Measurements from ENCODE around the gene SNAP47.

SNAP47 gene

DNA sequence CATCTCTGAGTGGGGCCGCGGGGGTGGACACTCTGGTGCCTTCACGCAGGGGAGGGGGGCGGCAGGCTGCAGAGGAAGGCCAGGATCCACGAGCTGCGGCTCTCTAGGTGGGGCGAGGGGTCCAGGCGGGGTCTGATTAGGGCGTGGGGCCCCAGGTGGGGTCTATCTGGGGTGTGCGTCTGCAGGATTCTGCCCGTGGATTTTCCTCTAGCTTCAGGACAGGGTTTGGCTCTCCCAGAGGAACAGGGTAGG is 6.4 kb upstream of the SNAP47 start:
- Mint-ChIP-seq H3K27ac (no peak overlapping the region), H3K4me1 (ENCODE audit: low read depth) (peaks cover 21% of the 10 kb centered on the region), H3K9me3 (ENCODE audit: low read depth) (peaks cover 1% of the 10 kb centered on the region), H3K36me3 (no peaks in the 10 kb centered on the region), H3K4me3 (peak overlapping the region; percentile 80), H3K27me3 (no peaks in the 10 kb centered on the region)

- Mint-ChIP-seq H3K4me1 (ENCODE audit: low read depth) (peaks cover 22% of the 10 kb centered on the region), H3K36me3 (no peaks in the 10 kb centered on the region), H3K4me3 (peak overlapping the region; percentile 80), H3K9me3 (ENCODE audit: low read depth) (no peaks in the 10 kb centered on the region), H3K27me3 (no peaks in the 10 kb centered on the region), H3K27ac (no peak overlapping the region)
Measured at GRCh38 chr1:227729144-227729880, 5.9 kb upstream of the SNAP47 start.

GRCh38 chr1:227729881-227730629 is 5.2 kb upstream of the SNAP47 start:
- H3K27ac Mint-ChIP-seq, result peak overlapping the region; percentile 8
- peak overlapping the region; percentile 51 for H3K4me3 Mint-ChIP-seq
- H3K36me3 Mint-ChIP-seq, result no peaks in the 10 kb centered on the region
- H3K27me3 Mint-ChIP-seq, result no peaks in the 10 kb centered on the region
- peaks cover 24% of the 10 kb centered on the region for H3K4me1 Mint-ChIP-seq (ENCODE audit: low read depth)
- no peaks in the 10 kb centered on the region for H3K9me3 Mint-ChIP-seq (ENCODE audit: low read depth)

DNA sequence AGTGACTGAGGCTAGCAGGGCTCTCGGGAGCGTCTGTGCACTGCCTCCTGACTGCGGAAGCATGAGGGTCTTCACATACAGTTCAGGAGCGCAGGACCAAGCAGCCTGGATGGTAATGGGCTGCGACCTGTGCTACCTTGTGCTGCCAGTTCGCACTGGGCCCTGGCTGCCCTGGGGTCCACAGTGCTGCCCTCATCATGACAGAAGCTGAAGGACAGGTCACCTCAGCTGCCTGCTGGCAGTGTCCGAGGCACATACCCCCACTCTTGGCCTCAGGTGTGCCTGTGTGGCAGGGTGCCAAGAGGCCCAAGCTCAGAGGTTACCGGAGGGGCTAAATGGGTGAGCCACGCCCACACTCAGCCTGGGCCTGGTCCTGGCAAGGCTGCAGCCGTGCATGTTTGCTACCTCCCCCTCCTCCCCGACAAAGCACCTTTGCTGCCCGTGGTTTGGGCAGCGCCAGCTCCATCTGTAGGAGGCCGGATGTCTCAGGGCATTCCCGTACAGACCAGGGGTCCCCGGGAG is 4.5 kb upstream of the SNAP47 start:
- Mint-ChIP-seq H3K36me3 (no peaks in the 10 kb centered on the region), H3K27me3 (no peaks in the 10 kb centered on the region), H3K27ac (no peak overlapping the region), H3K9me3 (ENCODE audit: low read depth) (no peaks in the 10 kb centered on the region), H3K4me1 (ENCODE audit: low read depth) (peaks cover 24% of the 10 kb centered on the region), H3K4me3 (no peak overlapping the region)

DNA sequence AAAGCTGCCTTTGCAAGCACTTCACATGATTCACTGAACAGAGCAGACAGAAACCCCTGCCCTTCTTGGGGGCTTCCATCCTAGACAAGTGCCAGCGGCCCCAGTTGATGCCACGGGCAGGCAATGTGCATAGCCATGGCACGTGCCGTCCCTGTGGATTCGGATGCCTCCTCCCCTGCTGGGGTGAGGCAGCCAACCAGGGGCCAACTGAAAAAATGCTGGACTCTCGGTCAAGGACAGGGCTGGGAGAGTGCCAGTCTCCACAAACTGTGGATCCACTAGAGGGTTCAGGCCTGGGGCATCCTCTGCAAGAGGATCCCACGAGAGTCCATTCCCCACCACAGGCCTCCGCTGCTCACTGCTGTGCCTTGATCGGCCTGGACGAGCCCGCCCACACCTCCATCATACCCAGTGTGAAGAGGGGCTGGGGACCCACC is 4.0 kb upstream of the SNAP47 start:
- Mint-ChIP-seq H3K9me3 (ENCODE audit: low read depth) (no peaks in the 10 kb centered on the region), H3K4me1 (ENCODE audit: low read depth) (peaks cover 26% of the 10 kb centered on the region), H3K36me3 (no peaks in the 10 kb centered on the region), H3K4me3 (no peak overlapping the region), H3K27ac (no peak overlapping the region), H3K27me3 (no peaks in the 10 kb centered on the region)

DNA sequence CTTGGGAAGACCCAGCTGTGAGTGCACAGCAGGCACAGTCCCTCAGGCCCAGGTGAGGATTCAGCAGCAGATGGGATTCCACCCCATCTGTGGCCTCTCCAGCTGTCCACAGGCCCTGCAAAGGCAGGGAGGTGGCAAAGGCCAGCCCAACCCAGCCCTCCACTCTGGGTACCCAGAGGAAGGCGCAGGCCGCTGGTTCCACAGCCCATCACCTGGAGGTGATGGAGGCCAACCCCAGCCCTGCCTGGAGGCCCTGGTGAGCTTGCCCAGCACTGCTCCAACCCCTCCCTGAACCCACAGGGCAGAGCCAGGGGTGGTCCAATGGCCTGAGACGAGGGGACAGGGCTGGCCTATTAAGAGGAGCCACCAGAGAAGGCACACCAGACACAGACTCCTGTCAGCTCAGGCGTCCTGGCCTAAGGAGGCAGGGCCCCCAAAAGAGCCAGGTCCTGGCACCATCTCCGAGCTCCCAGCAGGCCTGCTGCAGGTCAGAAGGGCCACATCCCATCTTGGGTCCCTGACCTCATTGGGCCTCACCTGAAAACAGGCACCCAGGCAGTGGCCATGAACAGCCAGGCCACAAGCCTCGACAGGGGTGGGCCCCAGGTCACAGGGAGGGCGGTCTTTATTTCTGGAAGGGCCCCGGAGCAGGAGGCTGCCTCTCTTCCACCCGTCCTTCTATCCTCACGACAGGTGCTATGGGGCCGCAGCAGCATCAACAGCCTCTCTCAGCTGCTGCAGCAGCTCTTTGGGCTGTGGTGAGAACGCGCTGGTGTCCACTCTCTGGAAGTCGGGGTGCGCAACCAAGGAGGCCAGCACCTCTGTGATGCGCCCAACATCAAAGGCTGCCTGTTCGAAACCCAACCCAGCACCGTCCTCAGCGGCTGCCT is 3.3 kb upstream of the SNAP47 start:
- Mint-ChIP-seq H3K36me3 (no peaks in the 10 kb centered on the region), H3K27ac (no peak overlapping the region), H3K4me1 (ENCODE audit: low read depth) (peaks cover 27% of the 10 kb centered on the region), H3K9me3 (ENCODE audit: low read depth) (no peaks in the 10 kb centered on the region), H3K4me3 (no peak overlapping the region), H3K27me3 (no peaks in the 10 kb centered on the region)

DNA sequence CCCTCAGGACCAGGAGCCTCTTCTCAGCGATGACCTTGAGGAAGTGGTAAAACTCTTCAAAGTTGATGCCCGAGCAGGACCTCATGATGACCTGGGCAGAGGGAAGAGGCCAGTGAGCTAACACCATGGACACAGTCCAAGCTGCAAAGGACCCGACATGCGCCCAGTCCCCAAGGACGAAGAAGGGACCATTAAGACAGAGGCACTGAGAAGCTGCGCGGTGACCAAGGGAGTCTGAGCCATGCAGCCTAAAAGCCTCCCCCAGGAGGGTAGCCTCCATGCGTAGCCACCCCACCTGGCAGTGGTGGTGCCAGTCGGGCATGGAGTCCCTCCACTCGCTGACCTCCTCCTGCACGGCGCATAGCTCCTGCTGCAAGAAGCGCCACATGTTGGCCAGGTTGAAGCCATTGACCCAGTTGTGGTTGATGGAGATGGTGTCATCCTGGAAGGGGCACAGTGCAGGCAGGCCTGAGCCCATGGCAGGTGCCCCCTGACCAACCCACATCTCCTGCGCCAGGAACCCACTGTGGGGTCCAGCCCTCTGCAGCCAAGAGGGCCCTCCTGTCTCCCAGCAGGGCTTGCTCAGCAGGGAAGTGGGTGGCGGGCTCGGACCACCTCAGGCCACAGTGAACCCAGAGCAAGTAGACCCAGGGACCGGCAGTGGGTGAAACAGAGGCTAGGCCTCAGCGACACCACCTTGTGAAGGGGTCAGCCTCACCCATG is 2.5 kb upstream of the SNAP47 start:
- H3K4me3 Mint-ChIP-seq, result peak overlapping the region; percentile 17
- H3K27me3 Mint-ChIP-seq, result no peaks in the 10 kb centered on the region
- H3K36me3 Mint-ChIP-seq, result no peaks in the 10 kb centered on the region
- no peak overlapping the region for H3K27ac Mint-ChIP-seq
- H3K4me1 Mint-ChIP-seq (ENCODE audit: low read depth), result peaks cover 34% of the 10 kb centered on the region
- no peaks in the 10 kb centered on the region for H3K9me3 Mint-ChIP-seq (ENCODE audit: low read depth)

- Mint-ChIP-seq H3K27me3 (no peaks in the 10 kb centered on the region), H3K4me1 (ENCODE audit: low read depth) (peaks cover 32% of the 10 kb centered on the region), H3K9me3 (ENCODE audit: low read depth) (no peaks in the 10 kb centered on the region), H3K36me3 (peaks cover 1% of the 10 kb centered on the region), H3K27ac (no peak overlapping the region), H3K4me3 (peak overlapping the region; percentile 94)
Measured at GRCh38 chr1:227733309-227733705, 1.9 kb upstream of the SNAP47 start.

DNA sequence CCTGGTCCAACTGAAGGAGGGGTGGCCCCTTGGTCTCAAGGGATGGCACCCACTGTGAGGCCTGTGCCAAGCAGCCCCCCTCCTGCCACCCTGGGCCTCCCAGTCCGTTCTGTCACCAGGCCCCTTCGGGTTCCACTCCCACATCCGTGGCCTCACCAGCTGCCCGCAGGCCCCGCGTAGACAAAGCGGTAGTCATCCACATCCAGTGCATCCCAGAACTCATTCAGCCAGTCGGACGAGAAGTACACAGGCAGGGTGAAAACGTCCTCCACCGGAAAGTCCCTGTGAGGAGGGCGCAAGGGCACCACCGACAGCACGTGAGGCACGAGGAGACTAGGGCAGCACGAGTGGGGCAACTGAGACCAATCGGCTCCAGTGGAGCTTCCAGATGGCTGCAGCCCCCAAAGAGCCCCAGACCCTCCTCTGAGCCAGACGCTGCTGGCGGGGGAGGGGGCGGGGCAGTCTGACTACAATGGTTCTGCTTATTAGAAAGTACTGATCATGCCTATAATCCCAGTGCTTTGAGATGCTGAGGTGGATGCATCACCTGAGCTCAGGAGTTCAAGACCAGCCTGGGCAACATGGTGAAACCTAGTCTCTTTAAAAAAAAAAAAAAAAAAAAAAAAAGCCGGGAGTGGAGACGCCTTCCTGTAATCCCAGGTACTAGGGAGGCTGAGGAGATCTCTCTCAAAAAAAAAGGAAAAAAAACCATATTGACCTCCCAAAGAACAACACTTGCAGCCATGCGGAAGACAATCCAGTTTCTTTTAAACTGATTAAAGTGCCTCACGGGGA is 1.3 kb upstream of the SNAP47 start:
- H3K4me1 Mint-ChIP-seq (ENCODE audit: low read depth), result peaks cover 32% of the 10 kb centered on the region
- peak overlapping the region; percentile 89 for H3K27ac Mint-ChIP-seq
- H3K27me3 Mint-ChIP-seq, result no peaks in the 10 kb centered on the region
- H3K9me3 Mint-ChIP-seq (ENCODE audit: low read depth), result no peaks in the 10 kb centered on the region
- peak overlapping the region; percentile 94 for H3K4me3 Mint-ChIP-seq
- H3K36me3 Mint-ChIP-seq, result peaks cover 4% of the 10 kb centered on the region

- H3K27me3 Mint-ChIP-seq, result no peaks in the 10 kb centered on the region
Measured at GRCh38 chr1:227734546-227734855, 734 bp upstream of the SNAP47 start.

DNA sequence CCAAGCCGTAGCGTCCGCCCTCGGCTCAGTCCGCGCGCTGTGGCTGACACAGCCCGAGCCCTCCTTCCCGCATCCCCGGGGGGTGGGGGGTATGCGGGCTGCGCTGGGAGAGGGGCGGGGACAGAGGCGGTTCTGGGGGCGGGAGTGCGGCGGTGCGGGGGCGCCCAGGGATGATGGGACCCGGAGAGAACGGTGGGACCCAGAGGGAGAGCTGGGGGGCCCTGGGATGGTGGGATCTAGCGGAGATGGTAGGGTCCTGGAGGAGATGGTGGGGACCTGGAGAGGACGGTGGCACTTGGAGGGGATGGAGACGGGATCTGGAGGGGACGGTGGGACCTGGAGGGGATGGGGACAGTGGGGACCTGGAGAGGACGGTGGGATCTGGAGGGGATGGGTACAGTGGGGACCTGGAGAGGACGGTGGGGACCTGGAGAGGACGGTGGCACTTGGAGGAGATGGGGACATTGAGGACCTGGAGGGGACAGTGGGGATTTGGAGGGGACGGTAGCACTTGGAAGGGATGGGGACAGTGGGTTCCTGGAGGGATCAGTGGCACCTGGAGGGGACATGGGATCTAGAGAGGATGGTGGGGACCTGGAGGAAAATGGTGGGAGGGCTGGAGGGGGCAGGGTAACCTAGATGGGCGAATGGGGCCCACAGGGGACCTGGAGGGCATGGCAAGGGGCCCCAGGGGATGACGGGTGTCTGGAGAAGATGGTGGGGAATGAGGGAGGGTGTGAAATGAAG is 477 bp downstream of the SNAP47 start:
- Mint-ChIP-seq H3K4me1 (ENCODE audit: low read depth) (peaks cover 37% of the 10 kb centered on the region), H3K36me3 (peaks cover 4% of the 10 kb centered on the region), H3K27ac (peak overlapping the region; percentile 58), H3K9me3 (ENCODE audit: low read depth) (no peaks in the 10 kb centered on the region), H3K27me3 (no peaks in the 10 kb centered on the region), H3K4me3 (peak overlapping the region; percentile 94)

More at GRCh38 chr1:227734546-227734855, 734 bp upstream of the SNAP47 start:
- Mint-ChIP-seq H3K36me3 (peaks cover 4% of the 10 kb centered on the region), H3K9me3 (ENCODE audit: low read depth) (no peaks in the 10 kb centered on the region), H3K27ac (peak overlapping the region; percentile 89), H3K4me1 (ENCODE audit: low read depth) (peaks cover 33% of the 10 kb centered on the region), H3K4me3 (peak overlapping the region; percentile 94)

GRCh38 chr1:227736814-227737432 is 1.7 kb downstream of the SNAP47 start:
- H3K36me3 Mint-ChIP-seq, result peaks cover 4% of the 10 kb centered on the region
- H3K4me3 Mint-ChIP-seq, result peak overlapping the region; percentile 63
- no peak overlapping the region for H3K27ac Mint-ChIP-seq
- peaks cover 47% of the 10 kb centered on the region for H3K4me1 Mint-ChIP-seq (ENCODE audit: low read depth)
- no peaks in the 10 kb centered on the region for H3K9me3 Mint-ChIP-seq (ENCODE audit: low read depth)
- H3K27me3 Mint-ChIP-seq, result no peaks in the 10 kb centered on the region

DNA sequence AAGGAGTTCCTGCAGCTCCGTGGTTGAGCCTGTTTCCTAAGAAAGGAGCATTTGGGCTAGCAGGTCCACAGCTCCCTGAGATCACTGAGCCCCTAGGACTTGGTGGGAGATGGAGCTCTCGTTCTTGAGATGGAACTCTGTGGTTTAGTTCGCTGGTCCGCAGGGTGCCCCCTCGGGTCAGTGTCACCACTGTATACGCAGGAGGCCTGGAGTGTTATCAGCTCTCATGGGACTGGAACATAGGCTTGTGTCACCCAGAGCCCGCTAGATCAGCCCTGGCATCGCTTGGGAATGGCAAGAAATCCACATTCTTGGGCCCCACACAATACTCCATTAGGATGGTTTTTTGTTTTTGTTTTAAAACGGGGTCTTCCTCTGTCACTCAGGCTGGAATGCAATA is 3.6 kb downstream of the SNAP47 start:
- H3K36me3 Mint-ChIP-seq, result peaks cover 4% of the 10 kb centered on the region
- H3K27ac Mint-ChIP-seq, result no peak overlapping the region
- no peaks in the 10 kb centered on the region for H3K9me3 Mint-ChIP-seq (ENCODE audit: low read depth)
- H3K27me3 Mint-ChIP-seq, result no peaks in the 10 kb centered on the region
- peaks cover 45% of the 10 kb centered on the region for H3K4me1 Mint-ChIP-seq (ENCODE audit: low read depth)
- no peak overlapping the region for H3K4me3 Mint-ChIP-seq

All from activated naive CD8-positive, alpha-beta T cell (primary cell).